MM.1S (cell line): ENCODE data around the gene WDFY4.

Source experiments
- DNase-seq: peaks from one replicate; pipeline ENCODE4 v3.0.0-alpha.2; 2015
- H2AFZ ChIP-seq: fragments of 300-600 bp; sonication (generic); 2 replicates; pipeline ENCODE4 v1.6.0; 2016; ENCODE audit warnings: antibody characterized with exemption, low read length
- H3F3A ChIP-seq: fragments of 300-600 bp; sonication (generic); 2 replicates; pipeline ENCODE4 v1.6.1; 2016; ENCODE audit warnings: mild to moderate bottlenecking, antibody characterized with exemption, low read length, moderate library complexity, mixed read lengths; ENCODE audit not compliant: insufficient read depth
- H3K27ac ChIP-seq: fragments of 300-600 bp; sonication (generic); 2 replicates; pipeline ENCODE4 v1.5.1; 2016; ENCODE audit warnings: mild to moderate bottlenecking, low read length
- H3K27me3 ChIP-seq: fragments of 300-600 bp; sonication (generic); replicated peaks from 2 replicates; pipeline ENCODE4 v1.6.0; 2016; ENCODE audit warnings: low read length; ENCODE audit not compliant: insufficient read depth
- H3K36me3 ChIP-seq: fragments of 300-600 bp; sonication (generic); replicated peaks from 2 replicates; pipeline ENCODE4 v1.6.1; 2016; ENCODE audit warnings: mild to moderate bottlenecking, low read length, mixed read lengths; ENCODE audit not compliant: insufficient read depth
- H3K4me1 ChIP-seq: fragments of 300-600 bp; sonication (generic); 2 replicates; pipeline ENCODE4 v1.6.1; 2016; ENCODE audit warnings: low read length, mixed read lengths
- H3K4me2 ChIP-seq: fragments of 300-600 bp; sonication (generic); 2 replicates; pipeline ENCODE4 v1.6.0; 2016; ENCODE audit warnings: low read depth, low read length
- H3K4me3 ChIP-seq: fragments of 300-600 bp; sonication (generic); 2 replicates; pipeline ENCODE4 v1.5.1; 2016; ENCODE audit warnings: low read length, mixed read lengths
- H3K79me2 ChIP-seq: fragments of 300-600 bp; sonication (generic); 2 replicates; pipeline ENCODE4 v1.6.1; 2016; ENCODE audit warnings: mixed run types, low read length, mixed read lengths
- H3K9ac ChIP-seq: fragments of 300-600 bp; sonication (generic); 2 replicates; pipeline ENCODE4 v1.6.1; 2016; ENCODE audit warnings: low read length, mixed read lengths
- H3K9me2 ChIP-seq: fragments of 300-600 bp; sonication (generic); replicated peaks from 2 replicates; pipeline ENCODE4 v1.6.1; 2016; ENCODE audit warnings: mild to moderate bottlenecking, low read length, mixed read lengths; ENCODE audit not compliant: insufficient read depth
- H3K9me3 ChIP-seq: fragments of 300-600 bp; sonication (generic); replicated peaks from 2 replicates; pipeline ENCODE4 v1.6.1; 2016; ENCODE audit warnings: mild to moderate bottlenecking, low read length, mixed read lengths; ENCODE audit not compliant: insufficient read depth
- H4K20me1 ChIP-seq: fragments of 300-600 bp; sonication (generic); 2 replicates; pipeline ENCODE4 v1.6.1; 2016; ENCODE audit warnings: mild to moderate bottlenecking, low read length, moderate library complexity, mixed read lengths; ENCODE audit not compliant: insufficient read depth
- CTCF ChIP-seq: fragments of 300-600 bp; sonication (generic); IDR thresholded peaks from 2 replicates; pipeline ENCODE4 v1.5.1; 2016; ENCODE audit warnings: antibody characterized with exemption, low read length, mixed read lengths
- EZH2 ChIP-seq: fragments of 300-600 bp; sonication (generic); optimal IDR thresholded peaks from 2 replicates; pipeline ENCODE3; 2017; ENCODE audit warnings: low read depth, mild to moderate bottlenecking, antibody characterized with exemption, low read length, mixed read lengths
- EZH2phosphoT487 ChIP-seq: fragments of 300-600 bp; sonication (generic); IDR thresholded peaks from 2 replicates; pipeline ENCODE4 v1.6.1; 2018; ENCODE audit warnings: antibody characterized with exemption, low read length

Gene WDFY4

DNA sequence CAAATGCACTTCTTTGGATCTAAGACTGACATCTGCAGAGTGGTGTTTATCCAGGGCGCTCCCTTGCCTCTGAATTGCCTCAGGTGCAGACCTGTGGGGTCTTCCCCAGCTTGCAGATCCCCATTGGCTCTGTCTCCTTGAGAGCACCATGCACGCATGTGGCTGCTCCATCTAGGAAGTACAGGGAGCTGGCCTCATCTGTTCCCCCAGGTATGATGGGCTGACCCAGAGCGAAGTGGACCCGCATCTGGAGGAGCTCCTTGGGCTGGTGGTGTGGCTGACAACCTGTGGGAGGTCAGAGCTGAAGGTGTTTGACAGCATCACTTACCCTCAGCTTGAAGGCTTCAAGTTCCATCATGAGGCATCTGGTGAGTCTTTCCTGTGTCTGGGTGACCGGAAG is 44.5 kb downstream of the WDFY4 start:
- no peaks in the 10 kb centered on the region for H4K20me1 ChIP-seq
- H2AFZ ChIP-seq, result no peak overlapping the region
- no peaks in the 10 kb centered on the region for H3K36me3 ChIP-seq
- H3K79me2 ChIP-seq, result no peaks in the 10 kb centered on the region
- H3K27me3 ChIP-seq, result no peaks in the 10 kb centered on the region
- no peaks in the 10 kb centered on the region for H3F3A ChIP-seq
- no peaks in the 10 kb centered on the region for H3K9me3 ChIP-seq
- no peak overlapping the region for H3K9ac ChIP-seq
- no peak for TF ChIP-seq EZH2phosphoT487
- TF ChIP-seq EZH2, result no peak
- no peak for TF ChIP-seq CTCF
- no peak overlapping the region for H3K4me3 ChIP-seq
- no peaks in the 10 kb centered on the region for H3K4me1 ChIP-seq
- H3K9me2 ChIP-seq, result no peaks in the 10 kb centered on the region
- no peak overlapping the region for H3K4me2 ChIP-seq
- H3K27ac ChIP-seq, result no peak overlapping the region
- no peak for DNase-seq

DNA sequence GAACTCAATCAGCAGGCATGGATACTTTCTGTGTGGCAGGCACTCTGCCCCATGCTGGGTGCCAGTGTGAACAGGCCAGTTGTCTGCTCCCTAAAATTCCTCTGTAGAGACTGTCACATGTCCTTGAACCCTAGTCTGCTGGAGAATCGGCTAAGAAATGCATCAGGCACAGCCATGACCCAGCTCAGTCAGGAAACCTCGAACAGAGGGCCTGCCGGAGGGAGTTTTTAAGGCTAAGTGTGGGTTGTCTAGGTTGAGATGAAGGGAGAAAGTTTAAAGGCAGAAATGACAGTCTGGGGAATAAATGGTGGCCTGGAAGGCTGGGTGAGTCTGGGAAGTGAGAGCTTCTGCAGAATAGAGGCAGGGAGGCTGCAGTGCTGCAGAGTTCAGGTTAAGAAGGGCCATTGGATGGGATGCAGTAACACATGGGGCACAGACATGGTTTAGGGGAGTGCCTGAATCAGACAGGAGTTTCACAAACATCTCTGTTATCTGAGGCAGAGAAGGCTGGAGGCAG is 45.3 kb downstream of the WDFY4 start:
- no peaks in the 10 kb centered on the region for H3K79me2 ChIP-seq
- DNase-seq, result no peak
- no peaks in the 10 kb centered on the region for H3K9me3 ChIP-seq
- H3K36me3 ChIP-seq, result no peaks in the 10 kb centered on the region
- H3K4me2 ChIP-seq, result no peak overlapping the region
- H3F3A ChIP-seq, result no peaks in the 10 kb centered on the region
- H3K4me3 ChIP-seq, result no peak overlapping the region
- H2AFZ ChIP-seq, result no peak overlapping the region
- H3K27ac ChIP-seq, result no peak overlapping the region
- H3K9me2 ChIP-seq, result no peaks in the 10 kb centered on the region
- no peak overlapping the region for H3K9ac ChIP-seq
- no peak for TF ChIP-seq EZH2
- TF ChIP-seq CTCF, result no peak
- TF ChIP-seq EZH2phosphoT487, result no peak
- no peaks in the 10 kb centered on the region for H3K27me3 ChIP-seq
- no peaks in the 10 kb centered on the region for H4K20me1 ChIP-seq
- no peaks in the 10 kb centered on the region for H3K4me1 ChIP-seq

DNA sequence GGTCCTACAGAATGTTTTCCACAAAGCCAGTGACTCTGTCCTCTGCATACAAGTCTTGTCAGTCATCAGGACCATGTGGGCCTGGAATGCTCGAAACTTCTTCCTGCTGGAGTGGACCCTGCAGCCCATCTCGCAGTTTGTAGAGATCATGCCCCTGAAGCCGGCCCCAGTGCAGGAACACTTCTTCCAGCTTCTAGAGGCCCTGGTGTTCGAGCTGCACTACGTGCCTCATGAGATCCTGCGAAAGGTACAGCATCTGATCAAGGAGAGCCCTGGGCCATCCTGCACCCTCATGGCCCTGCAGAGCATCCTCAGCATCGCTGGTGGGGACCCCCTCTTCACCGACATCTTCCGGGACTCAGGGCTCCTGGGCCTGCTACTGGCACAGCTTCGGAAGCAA is 46.5 kb downstream of the WDFY4 start:
- DNase-seq, result no peak
- Histone ChIP-seq H3K4me1 (no peaks in the 10 kb centered on the region), H3K9me2 (no peaks in the 10 kb centered on the region), H3K27ac (no peak overlapping the region), H4K20me1 (no peaks in the 10 kb centered on the region), H3K9ac (no peak overlapping the region), H3K4me3 (no peak overlapping the region), H3K79me2 (no peaks in the 10 kb centered on the region), H2AFZ (no peak overlapping the region), H3K27me3 (no peaks in the 10 kb centered on the region), H3K36me3 (no peaks in the 10 kb centered on the region), H3K4me2 (no peak overlapping the region), H3F3A (no peaks in the 10 kb centered on the region), H3K9me3 (no peaks in the 10 kb centered on the region)
- TF ChIP-seq CTCF (no peak), EZH2 (no peak), EZH2phosphoT487 (no peak)
